B cell (primary cell): ENCODE results near the gene CBLB.

ENCODE experiments used
- EZH2 ChIP-seq: IDR thresholded peaks from 2 replicates; pipeline ENCODE4 v1.6.1; 2012; ENCODE audit warnings: borderline replicate concordance, low read depth, mild to moderate bottlenecking, moderate library complexity, low read length; ENCODE audit not compliant: insufficient read depth, poor library complexity, severe bottlenecking
- TF ChIP-seq, protein P1 (sequence below): fragments of 200-600 bp; IDR thresholded peaks from one replicate; pipeline ENCODE4 v1.8.0; 2022; ENCODE audit warnings: antibody characterized with exemption, mild to moderate bottlenecking

DNA sequence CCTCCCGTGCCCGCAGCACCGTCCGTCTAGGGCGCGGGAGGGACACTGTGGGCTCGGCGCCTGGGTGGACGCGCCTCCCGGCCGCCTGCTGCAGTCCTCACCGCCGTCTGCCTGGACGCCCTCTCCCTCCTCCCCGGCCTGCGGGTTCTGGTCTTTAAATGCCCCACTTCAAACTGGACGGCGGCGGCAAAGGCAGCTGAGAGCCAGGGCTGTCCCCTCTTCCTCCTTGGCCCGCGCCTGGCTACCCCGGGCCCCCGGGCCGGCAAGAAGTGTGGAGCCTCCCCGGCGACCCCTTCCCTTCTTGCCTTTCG is 426 bp downstream of the CBLB start:
- TF ChIP-seq, protein P1, sequence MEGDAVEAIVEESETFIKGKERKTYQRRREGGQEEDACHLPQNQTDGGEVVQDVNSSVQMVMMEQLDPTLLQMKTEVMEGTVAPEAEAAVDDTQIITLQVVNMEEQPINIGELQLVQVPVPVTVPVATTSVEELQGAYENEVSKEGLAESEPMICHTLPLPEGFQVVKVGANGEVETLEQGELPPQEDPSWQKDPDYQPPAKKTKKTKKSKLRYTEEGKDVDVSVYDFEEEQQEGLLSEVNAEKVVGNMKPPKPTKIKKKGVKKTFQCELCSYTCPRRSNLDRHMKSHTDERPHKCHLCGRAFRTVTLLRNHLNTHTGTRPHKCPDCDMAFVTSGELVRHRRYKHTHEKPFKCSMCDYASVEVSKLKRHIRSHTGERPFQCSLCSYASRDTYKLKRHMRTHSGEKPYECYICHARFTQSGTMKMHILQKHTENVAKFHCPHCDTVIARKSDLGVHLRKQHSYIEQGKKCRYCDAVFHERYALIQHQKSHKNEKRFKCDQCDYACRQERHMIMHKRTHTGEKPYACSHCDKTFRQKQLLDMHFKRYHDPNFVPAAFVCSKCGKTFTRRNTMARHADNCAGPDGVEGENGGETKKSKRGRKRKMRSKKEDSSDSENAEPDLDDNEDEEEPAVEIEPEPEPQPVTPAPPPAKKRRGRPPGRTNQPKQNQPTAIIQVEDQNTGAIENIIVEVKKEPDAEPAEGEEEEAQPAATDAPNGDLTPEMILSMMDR: no peak
- TF ChIP-seq EZH2: no peak
